Measurements from ENCODE around the gene KCNJ14.

Gene KCNJ14

DNA sequence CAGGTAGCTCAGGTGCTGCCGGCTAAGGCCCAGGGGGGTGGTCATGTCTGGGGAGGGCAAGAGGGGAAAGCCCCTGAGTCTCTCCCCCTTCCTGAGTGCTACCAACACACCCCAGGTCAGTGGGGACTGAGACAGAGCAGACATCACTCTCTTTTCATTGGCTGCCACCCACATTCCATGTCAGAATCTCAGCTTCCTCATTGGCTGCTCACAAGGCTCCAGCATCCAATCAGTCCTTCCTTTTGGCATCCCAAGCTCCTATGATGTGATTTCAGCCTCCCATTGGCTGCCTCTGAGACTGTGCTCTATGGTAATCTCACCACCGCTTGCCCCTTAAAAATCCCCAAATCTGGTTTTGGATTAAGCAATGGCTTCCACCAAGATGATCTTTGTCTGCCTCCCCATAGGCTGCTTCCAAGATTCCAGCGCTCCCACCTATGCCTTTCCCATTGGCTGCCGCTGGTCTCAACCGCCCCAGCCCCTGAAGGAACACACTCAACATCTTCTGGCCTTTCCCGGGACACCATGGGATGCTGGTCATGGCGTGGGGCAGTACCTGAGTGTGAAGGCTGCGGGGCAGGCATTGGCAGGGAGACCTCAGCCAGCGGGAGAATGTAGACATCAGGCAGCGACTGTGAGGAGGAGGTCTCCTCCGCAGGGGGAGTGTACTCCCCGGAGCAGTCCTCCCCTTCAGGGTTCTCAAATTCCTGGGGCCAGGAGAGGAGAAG is 54.3 kb downstream of the KCNJ14 start:
- no peak for DNase-seq

GRCh38 chr19:48510421-48511268 is 55.3 kb downstream of the KCNJ14 start:
- peak; percentile 80 for DNase-seq

DNA sequence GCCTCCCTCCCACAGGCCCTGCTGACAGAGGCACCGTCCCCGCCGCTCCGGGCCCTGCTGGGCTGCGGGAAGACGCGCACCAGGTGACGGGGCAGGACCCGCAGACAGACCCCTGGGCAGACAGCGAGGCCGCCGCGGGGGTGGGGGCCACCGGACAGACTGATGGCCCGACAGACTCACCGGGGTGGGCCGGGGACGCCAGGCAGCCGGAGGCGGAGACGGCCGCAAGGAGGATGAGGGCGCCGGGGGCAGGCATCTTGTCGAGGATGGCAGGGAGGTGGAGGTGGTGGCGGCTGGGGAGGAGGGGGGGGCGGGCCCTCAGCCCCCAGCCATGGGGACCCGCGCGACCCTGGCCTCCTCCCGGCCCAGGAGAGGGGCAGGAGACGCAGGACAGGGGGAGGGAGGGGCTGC is 56.0 kb downstream of the KCNJ14 start:
- DNase-seq = peak; percentile 66

DNA sequence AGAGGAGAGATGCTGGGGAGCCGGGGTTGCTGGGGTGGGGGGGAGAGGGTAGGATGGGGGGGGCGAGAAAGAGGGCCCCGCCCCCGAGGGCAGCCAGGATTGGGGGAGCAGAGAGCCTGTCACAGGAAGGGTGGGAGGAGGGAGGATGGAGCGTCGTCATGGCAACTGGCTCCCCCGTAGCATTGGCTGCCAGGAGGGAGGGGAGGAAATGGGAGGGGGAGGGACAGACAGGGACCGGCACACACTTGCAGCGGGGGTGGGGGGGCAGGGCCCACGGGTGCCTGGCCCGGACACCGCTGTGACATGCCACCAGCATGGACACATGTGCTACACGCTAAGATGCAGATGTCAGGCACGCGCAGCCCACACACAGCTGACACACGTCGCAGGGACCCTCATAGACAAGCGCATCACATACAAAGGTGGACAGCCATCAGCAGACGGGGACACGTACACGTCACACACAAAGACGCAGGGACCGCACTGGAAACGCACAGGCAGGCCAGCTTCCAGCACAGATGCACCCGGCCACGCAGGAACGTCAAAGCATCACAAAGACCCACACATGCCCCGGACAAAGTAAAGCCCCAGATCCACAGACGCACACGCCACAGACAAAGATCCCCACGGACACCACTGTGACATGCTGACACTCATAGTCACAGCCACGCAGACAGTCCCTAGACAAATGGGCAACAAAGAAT is 56.6 kb downstream of the KCNJ14 start, which contains the start of gene LMTK3:
TSS of gene LMTK3 (minus strand) at position 36 of the 704 bp plus-strand sequence. CDS start 259 bp downstream, outside the sequence.
- DNase-seq = peak; percentile 79

DNA sequence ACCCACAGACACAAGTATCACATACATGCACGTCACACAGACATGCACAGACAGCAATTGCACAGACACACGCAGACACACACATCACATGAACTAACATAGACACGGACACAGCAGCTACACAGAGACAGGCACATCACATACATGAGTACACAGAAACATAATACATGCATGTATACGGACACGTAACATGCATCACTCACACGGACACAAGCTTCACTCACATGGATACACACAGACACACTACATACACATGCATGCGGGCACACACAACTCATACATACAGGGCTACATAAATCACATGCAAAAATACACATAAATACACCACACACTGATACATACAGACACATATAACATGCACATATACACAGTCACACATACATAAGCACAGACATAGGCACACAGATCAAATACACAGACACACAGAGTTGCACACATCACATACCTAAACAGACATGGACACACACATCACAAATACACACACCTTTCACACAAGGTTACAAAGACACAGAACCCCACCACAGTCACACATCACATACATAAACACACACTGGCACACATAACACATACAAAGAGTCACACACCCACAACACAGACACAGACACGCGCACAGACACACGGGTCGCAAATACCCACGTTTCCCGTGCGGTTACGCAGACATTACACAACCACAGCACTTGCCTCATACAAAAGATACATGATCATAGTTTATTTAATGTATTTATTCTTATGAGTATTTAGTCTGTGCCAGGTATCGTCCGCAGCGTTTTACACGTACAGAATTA is 57.3 kb downstream of the KCNJ14 start:
- no peak for DNase-seq

DNA sequence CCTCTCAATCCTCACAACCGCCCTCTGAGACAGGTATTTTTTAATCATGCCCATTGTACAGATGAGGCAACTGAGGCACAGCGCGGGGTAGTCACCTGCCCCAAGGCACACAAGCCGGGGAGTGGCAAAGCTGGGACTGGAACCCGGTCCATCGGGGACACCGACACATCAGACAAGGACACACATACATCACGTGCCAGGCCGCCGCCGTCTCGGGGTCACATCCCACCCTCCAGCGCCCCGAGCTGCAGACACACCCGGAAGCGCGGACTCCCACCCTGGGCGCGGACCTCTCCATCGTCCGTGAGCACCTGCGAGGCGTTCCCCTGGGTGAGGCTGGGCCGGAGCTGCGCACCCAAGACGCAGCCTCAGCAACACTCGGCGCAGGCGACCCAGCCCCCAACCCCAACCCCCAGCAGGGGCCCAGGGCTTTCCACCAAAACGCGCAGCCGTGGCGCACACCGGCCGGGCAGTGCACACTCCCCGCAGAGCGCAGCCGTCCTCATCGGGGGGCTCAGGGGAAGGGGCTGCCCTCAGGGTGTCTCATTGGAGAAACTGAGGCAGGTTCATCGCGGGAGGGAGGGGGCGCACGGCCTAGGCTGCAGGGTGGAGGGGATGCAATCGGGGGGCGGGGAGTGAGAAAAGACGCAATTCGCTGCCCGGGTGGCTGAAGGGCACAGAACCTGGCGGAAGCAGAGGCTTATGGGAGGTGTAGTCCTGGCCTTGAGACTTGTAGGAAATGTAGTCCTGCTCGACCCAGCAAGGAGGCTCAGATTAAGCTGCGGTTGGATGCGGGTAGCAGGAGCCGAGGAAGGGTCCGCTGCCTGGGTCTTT is 58.1 kb downstream of the KCNJ14 start:
- DNase-seq = peak; percentile 71

GRCh38 chr19:48514123-48514458 is 58.7 kb downstream of the KCNJ14 start:
- DNase-seq = no peak

- DNase-seq = no peak
These were observed 61.2 kb downstream of the KCNJ14 start for GRCh38 chr19:48516536-48516935.

Measured in activated T-cell treated with anti-CD3 and anti-CD28 coated beads, Interleukin-2, amount 50 U/mL, for 1 hour (primary cell).